A549 (cell line): ENCODE measurements around the gene CSNK1D. TPM values are rescaled to one million over a fixed set of nuclear protein-coding genes. Genes with fewer than 3 reads are reported as not detected.

Source experiments
- ATAC-seq, 2 experiments: fragments of 200-7000 bp in 1 of 2; fragments of >200 bp in 1 of 2; cut with Nextera tagmentation in 1 of 2; cut with Tn5 transposase in 1 of 2; 3 replicates each; pipeline versions ENCODE4 v1.8.0 to v1.9.1; 2018 to 2020; ENCODE audit warnings: mild to moderate bottlenecking in 1 of 2, moderate library complexity in 1 of 2
- CTCF ChIA-PET: fragments of 300-600 bp; sonication (Branson Sonifier 250); formaldehyde crosslinking; extraction: SDS; loops from one replicate; lab custom pipeline; 2021; ENCODE audit warnings: antibody characterized with exemption, inconsistent platforms; lab: Yijun Ruan, JAX
- POLR2A ChIA-PET: fragments of 350-600 bp; formaldehyde crosslinking; extraction: SDS; loops from one replicate; lab custom pipeline; 2021; ENCODE audit warnings: antibody characterized with exemption, inconsistent platforms; lab: Yijun Ruan, JAX
- DNase-seq, 2 experiments: peaks; one replicate each; pipeline versions ENCODE4 v3.0.0 to v3.0.0-alpha.2; 2011 to 2016; ENCODE audit warnings: low read depth in 1 of 2, low spot score in 1 of 2
- FAIRE-seq: peaks from 2 replicates; lab custom pipeline; 2011; peaks lifted over from hg19 to GRCh38; lab: Jason Lieb, UNC
- H3K27ac ChIP-seq, 2 experiments: fragments of >200 bp; sonication (Bioruptor Twin); formaldehyde crosslinking; 3 replicates each; pipeline ENCODE4 v1.5.1; 2016 to 2017
- H3K4me1 ChIP-seq: fragments of >200 bp; sonication (Bioruptor Twin); formaldehyde crosslinking; 3 replicates; pipeline ENCODE4 v1.6.1; 2016
- H3K4me2 ChIP-seq: fragments of >200 bp; sonication (Bioruptor Twin); formaldehyde crosslinking; 3 replicates; pipeline ENCODE4 v1.6.1; 2016
- H3K4me3 ChIP-seq: fragments of >200 bp; sonication (Bioruptor Twin); formaldehyde crosslinking; 3 replicates; pipeline ENCODE4 v1.5.1; 2016
- H3K9me3 ChIP-seq: fragments of >200 bp; sonication (Bioruptor Twin); formaldehyde crosslinking; 3 replicates; pipeline ENCODE4 v1.6.1; 2016
- BHLHE40 ChIP-seq: IDR thresholded peaks from 2 replicates; pipeline ENCODE4 v1.6.1; 2012; ENCODE audit warnings: low read depth, low read length, inconsistent platforms
- CBX8 ChIP-seq: fragments of 200-600 bp; sonication (generic); IDR thresholded peaks from 2 replicates; pipeline ENCODE4 v1.6.1; 2016
- CEBPB ChIP-seq, 2 experiments: fragments of >200 bp in 1 of 2; sonication (Bioruptor Twin) in 1 of 2; formaldehyde crosslinking in 1 of 2; IDR thresholded peaks; 2 replicates each; pipeline ENCODE4 v1.6.1; 2012 to 2016
- CHD4 ChIP-seq: fragments of 200-600 bp; sonication (generic); IDR thresholded peaks from 2 replicates; pipeline ENCODE4 v1.6.1; 2016; ENCODE audit warnings: antibody characterized with exemption, mild to moderate bottlenecking, borderline replicate concordance
- EHF ChIP-seq: fragments of 250-450 bp; sonication (Bioruptor Pico); IDR thresholded peaks from 2 replicates; pipeline ENCODE4 v1.5.0; 2020; ENCODE audit warnings: mild to moderate bottlenecking
- EHMT2 ChIP-seq: fragments of 200-600 bp; sonication (generic); IDR thresholded peaks from 2 replicates; pipeline ENCODE4 v1.6.1; 2016; ENCODE audit warnings: antibody characterized with exemption, low read depth, mild to moderate bottlenecking, moderate library complexity
- EP300 ChIP-seq, 2 experiments: fragments of >200 bp; sonication (Bioruptor Twin); formaldehyde crosslinking; IDR thresholded peaks; 2 replicates in 1 of 2; 3 replicates in 1 of 2; pipeline ENCODE4 v1.6.1; 2016 to 2017
- ESRRA ChIP-seq: fragments of 150-350 bp; IDR thresholded peaks from 2 replicates; pipeline ENCODE4 v1.6.1; 2014; ENCODE audit warnings: mild to moderate bottlenecking, low read length, borderline replicate concordance
- GATA3 ChIP-seq: IDR thresholded peaks from 2 replicates; pipeline ENCODE4 v1.6.1; 2012; ENCODE audit warnings: borderline replicate concordance
- HDAC2 ChIP-seq: fragments of 200-600 bp; sonication (generic); IDR thresholded peaks from 2 replicates; pipeline ENCODE4 v1.6.1; 2016
- HEYL ChIP-seq: fragments of 250-450 bp; sonication (Bioruptor Pico); IDR thresholded peaks from 2 replicates; pipeline ENCODE4 v1.8.0; 2021; ENCODE audit warnings: mild to moderate bottlenecking, moderate library complexity
- HOXA7 ChIP-seq: fragments of 250-450 bp; sonication (Bioruptor Pico); IDR thresholded peaks from 2 replicates; pipeline ENCODE4 v1.5.0; 2020; ENCODE audit warnings: mild to moderate bottlenecking, moderate library complexity
- HOXB13 ChIP-seq: fragments of 250-450 bp; sonication (Bioruptor Pico); IDR thresholded peaks from 2 replicates; pipeline ENCODE4 v1.5.0; 2020; ENCODE audit warnings: low read depth, mild to moderate bottlenecking, moderate library complexity
- HOXB5 ChIP-seq: fragments of 250-450 bp; sonication (Bioruptor Pico); IDR thresholded peaks from 2 replicates; pipeline ENCODE4 v1.5.0; 2020; ENCODE audit warnings: mild to moderate bottlenecking, moderate library complexity
- JUNB ChIP-seq: fragments of >200 bp; sonication (Bioruptor Twin); formaldehyde crosslinking; IDR thresholded peaks from 2 replicates; pipeline ENCODE4 v1.6.1; 2016
- KDM1A ChIP-seq: fragments of 200-600 bp; sonication (generic); IDR thresholded peaks from 2 replicates; pipeline ENCODE4 v1.6.1; 2016; ENCODE audit warnings: low read depth, mild to moderate bottlenecking
- KDM5A ChIP-seq: fragments of 200-600 bp; sonication (generic); IDR thresholded peaks from 2 replicates; pipeline ENCODE4 v1.6.1; 2016; ENCODE audit warnings: antibody characterized with exemption, mild to moderate bottlenecking
- MAFK ChIP-seq: fragments of 450-650 bp; IDR thresholded peaks from 2 replicates; pipeline ENCODE4 v1.6.1; 2014; ENCODE audit not compliant: partially characterized antibody
- MAX ChIP-seq: IDR thresholded peaks from 2 replicates; pipeline ENCODE4 v1.6.1; 2012
- MYC ChIP-seq: IDR thresholded peaks from 2 replicates; pipeline ENCODE4 v1.6.1; 2012; ENCODE audit warnings: mild to moderate bottlenecking, inconsistent platforms, low read length, improper control_type of control experiment, borderline replicate concordance
- NFE2L2 ChIP-seq: fragments of 150-350 bp; conservative IDR thresholded peaks from 2 replicates; pipeline ENCODE4 v1.6.1; 2014; ENCODE audit warnings: low read length
- NPAS2 ChIP-seq: fragments of 250-450 bp; sonication (Bioruptor Pico); IDR thresholded peaks from 2 replicates; pipeline ENCODE4 v1.8.0; 2022; ENCODE audit warnings: mild to moderate bottlenecking, moderate library complexity, borderline replicate concordance
- POLR2A ChIP-seq: IDR thresholded peaks from 2 replicates; pipeline ENCODE4 v1.6.1; 2012; ENCODE audit warnings: mild to moderate bottlenecking, low read length
- POLR2AphosphoS2 ChIP-seq: conservative IDR thresholded peaks from 2 replicates; pipeline ENCODE4 v1.6.1; 2012; ENCODE audit warnings: low read length, improper control_type of control experiment, inconsistent platforms
- RAD21 ChIP-seq, 2 experiments: fragments of >200 bp in 1 of 2; sonication (Bioruptor Twin) in 1 of 2; formaldehyde crosslinking in 1 of 2; IDR thresholded peaks in 1 of 2; conservative IDR thresholded peaks in 1 of 2; 2 replicates in 1 of 2; 3 replicates in 1 of 2; pipeline ENCODE4 v1.6.1; 2012 to 2018; ENCODE audit warnings: inconsistent platforms in 1 of 2
- RARB ChIP-seq: fragments of 250-450 bp; sonication (Bioruptor Pico); IDR thresholded peaks from 2 replicates; pipeline ENCODE4 v1.8.0; 2021; ENCODE audit warnings: mild to moderate bottlenecking, moderate library complexity
- RCOR1 ChIP-seq: fragments of 150-350 bp; IDR thresholded peaks from 2 replicates; pipeline ENCODE4 v1.6.1; 2014; ENCODE audit warnings: antibody characterized with exemption, low read length, low read depth
- RFX5 ChIP-seq: fragments of 450-650 bp; IDR thresholded peaks from 2 replicates; pipeline ENCODE4 v1.7.1; 2014; ENCODE audit warnings: antibody characterized with exemption, mild to moderate bottlenecking, moderate library complexity
- RNF2 ChIP-seq: fragments of 200-600 bp; sonication (generic); IDR thresholded peaks from 2 replicates; pipeline ENCODE4 v1.6.1; 2016; ENCODE audit warnings: low read depth, mild to moderate bottlenecking, antibody characterized with exemption, moderate library complexity, borderline replicate concordance
- SREBF2 ChIP-seq: fragments of 450-650 bp; IDR thresholded peaks from 2 replicates; pipeline ENCODE4 v1.6.1; 2014; ENCODE audit warnings: mild to moderate bottlenecking, moderate library complexity
- USF2 ChIP-seq: fragments of 450-650 bp; IDR thresholded peaks from 2 replicates; pipeline ENCODE4 v1.6.1; 2014; ENCODE audit warnings: antibody characterized with exemption
- ZNF302 ChIP-seq: fragments of 250-450 bp; sonication (Bioruptor Pico); IDR thresholded peaks from 2 replicates; pipeline ENCODE4 v1.9.0; 2021; ENCODE audit warnings: inconsistent platforms, mild to moderate bottlenecking, moderate library complexity
- ZSCAN20 ChIP-seq: fragments of 250-450 bp; sonication (Bioruptor Pico); IDR thresholded peaks from 2 replicates; pipeline ENCODE4 v1.8.0; 2022; ENCODE audit warnings: mild to moderate bottlenecking, moderate library complexity
- WGBS: methylation state at CpG from one replicate; pipeline ENCODE4 v1.1.6; 2017; ENCODE audit errors: missing lambda C conversion rate; 5-methylcytosine and 5-hydroxymethylcytosine counted together
- polyA plus RNA-seq, 4 experiments: library from polyadenylated mRNA; depleted of rRNA in 3 of 4; stranded (reverse); fragments of >200 nt; fragmentation: RNase III in 1 of 4; extraction: RNeasy Plus Mini Kit Qiagen cat#74134 plus additional on column Dnase treatment in 1 of 4; gene quantifications; 2 replicates in 3 of 4; 3 replicates in 1 of 4; pipeline ENCODE4 v1.2.3, GENCODE V29; 2011 to 2017
- TF ChIP-seq, protein P1 (sequence below): fragments of 250-450 bp; sonication (Bioruptor Pico); IDR thresholded peaks from 2 replicates; pipeline ENCODE4 v1.5.0; 2020; ENCODE audit warnings: low read depth, mild to moderate bottlenecking, moderate library complexity
- TF ChIP-seq, protein P2 (sequence below): IDR thresholded peaks from 2 replicates; pipeline ENCODE4 v1.6.1; 2012
- TF ChIP-seq, protein P3 (sequence below): fragments of >200 bp; sonication (Bioruptor Twin); formaldehyde crosslinking; IDR thresholded peaks from 2 replicates; pipeline ENCODE4 v1.6.1; 2016
- TF ChIP-seq, protein P4 (sequence below): fragments of 250-450 bp; sonication (Bioruptor Pico); IDR thresholded peaks from 2 replicates; pipeline ENCODE4 v1.5.0; 2021; ENCODE audit warnings: mild to moderate bottlenecking, moderate library complexity, borderline replicate concordance

CSNK1D gene
- polyA plus RNA-seq, 2 of the 4 experiments (the other 2 are of a cell fraction) = 130 to 163 TPM

GRCh38 chr17:82287868-82288801 lies 14.6 kb upstream of the CSNK1D start:
- Histone ChIP-seq H3K4me3 (peak overlapping the region; percentile 6; the same call in 1 of the 3 replicates), H3K4me1 (peaks cover 40% of the 10 kb centered on the region), H3K9me3 (peaks cover 11% of the 10 kb centered on the region), H3K27ac (peak overlapping the region; percentile 87 to 88), H3K4me2 (peak overlapping the region; percentile 66)
- POLR2A ChIA-PET = interaction anchor here (1.1 to 1.6 kb wide), 3 partner anchors 10 to 43 kb away, joined by 3 to 11 read pairs (median 4); no protein-coding TSS in a partner anchor
- ATAC-seq (peak; percentile 65 to 72), FAIRE-seq (peak; percentile 76), DNase-seq (peak; percentile 85 to 99)
- 17% methylated on average over 19 of the region's 19 CpGs for WGBS
- CTCF ChIA-PET = interaction anchor here (0.8 to 1.6 kb wide), 6 partner anchors 9 to 122 kb away, joined by 3 to 4 read pairs (median 3); no protein-coding TSS in a partner anchor
- TF ChIP-seq POLR2A (no peak), CEBPB (IDR thresholded peaks at IDR 0.05) (no peak), HOXA7 (CRISPR knock-in tag) (no peak), EP300 (IDR thresholded peaks at IDR 0.05) (peak; percentile 47 to 66; a peak in 3 of 5 replicates), JUNB (peak; percentile 76; the same call in 1 of the 2 replicates), SREBF2 (no peak), USF2 (peak; percentile 100), HOXB13 (CRISPR knock-in tag) (peak; percentile 79; the same call in 1 of the 2 replicates), KDM5A (no peak), BHLHE40 (peak; percentile 86), NFE2L2 (no peak; the same call in 1 of the 2 replicates), MYC (peak; percentile 97), RNF2 (no peak), HDAC2 (no peak), RCOR1 (no peak), GATA3 (peak; percentile 56), HOXB5 (CRISPR knock-in tag) (peak; percentile 80; the same call in 1 of the 2 replicates), ZNF302 (CRISPR knock-in tag) (no peak), POLR2AphosphoS2 (0 out of 2 replicates have a peak, but pooled peaks have one; percentile 54), KDM1A (no peak; the same call in 1 of the 2 replicates), CHD4 (no peak), EHF (CRISPR knock-in tag) (0 out of 2 replicates have a peak, but pooled peaks have one; percentile 56), RFX5 (no peak), MAX (peak; percentile 98), ESRRA (peak; percentile 94), EHMT2 (no peak), ZSCAN20 (CRISPR knock-in tag) (peak; percentile 85), RAD21 (conservative IDR thresholded peaks at IDR 0.05 in 1 of 2, IDR thresholded peaks at IDR 0.05 in 1 of 2) (peak in 1 of 2 experiments; percentile 44; a peak in 2 of 5 replicates), RARB (CRISPR knock-in tag) (no peak; the same call in 1 of the 2 replicates), NPAS2 (peak; percentile 100), MAFK (no peak), HEYL (peak; percentile 55; the same call in 1 of the 2 replicates), CBX8 (no peak)
- TF ChIP-seq, protein P1, sequence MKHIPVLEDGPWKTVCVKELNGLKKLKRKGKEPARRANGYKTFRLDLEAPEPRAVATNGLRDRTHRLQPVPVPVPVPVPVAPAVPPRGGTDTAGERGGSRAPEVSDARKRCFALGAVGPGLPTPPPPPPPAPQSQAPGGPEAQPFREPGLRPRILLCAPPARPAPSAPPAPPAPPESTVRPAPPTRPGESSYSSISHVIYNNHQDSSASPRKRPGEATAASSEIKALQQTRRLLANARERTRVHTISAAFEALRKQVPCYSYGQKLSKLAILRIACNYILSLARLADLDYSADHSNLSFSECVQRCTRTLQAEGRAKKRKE (CRISPR knock-in tag) = peak; percentile 89
- TF ChIP-seq, protein P2, sequence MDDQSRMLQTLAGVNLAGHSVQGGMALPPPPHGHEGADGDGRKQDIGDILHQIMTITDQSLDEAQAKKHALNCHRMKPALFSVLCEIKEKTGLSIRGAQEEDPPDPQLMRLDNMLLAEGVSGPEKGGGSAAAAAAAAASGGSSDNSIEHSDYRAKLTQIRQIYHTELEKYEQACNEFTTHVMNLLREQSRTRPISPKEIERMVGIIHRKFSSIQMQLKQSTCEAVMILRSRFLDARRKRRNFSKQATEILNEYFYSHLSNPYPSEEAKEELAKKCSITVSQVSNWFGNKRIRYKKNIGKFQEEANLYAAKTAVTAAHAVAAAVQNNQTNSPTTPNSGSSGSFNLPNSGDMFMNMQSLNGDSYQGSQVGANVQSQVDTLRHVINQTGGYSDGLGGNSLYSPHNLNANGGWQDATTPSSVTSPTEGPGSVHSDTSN = no peak
- TF ChIP-seq, protein P3, sequence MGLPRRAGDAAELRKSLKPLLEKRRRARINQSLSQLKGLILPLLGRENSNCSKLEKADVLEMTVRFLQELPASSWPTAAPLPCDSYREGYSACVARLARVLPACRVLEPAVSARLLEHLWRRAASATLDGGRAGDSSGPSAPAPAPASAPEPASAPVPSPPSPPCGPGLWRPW = no peak
- TF ChIP-seq, protein P4, sequence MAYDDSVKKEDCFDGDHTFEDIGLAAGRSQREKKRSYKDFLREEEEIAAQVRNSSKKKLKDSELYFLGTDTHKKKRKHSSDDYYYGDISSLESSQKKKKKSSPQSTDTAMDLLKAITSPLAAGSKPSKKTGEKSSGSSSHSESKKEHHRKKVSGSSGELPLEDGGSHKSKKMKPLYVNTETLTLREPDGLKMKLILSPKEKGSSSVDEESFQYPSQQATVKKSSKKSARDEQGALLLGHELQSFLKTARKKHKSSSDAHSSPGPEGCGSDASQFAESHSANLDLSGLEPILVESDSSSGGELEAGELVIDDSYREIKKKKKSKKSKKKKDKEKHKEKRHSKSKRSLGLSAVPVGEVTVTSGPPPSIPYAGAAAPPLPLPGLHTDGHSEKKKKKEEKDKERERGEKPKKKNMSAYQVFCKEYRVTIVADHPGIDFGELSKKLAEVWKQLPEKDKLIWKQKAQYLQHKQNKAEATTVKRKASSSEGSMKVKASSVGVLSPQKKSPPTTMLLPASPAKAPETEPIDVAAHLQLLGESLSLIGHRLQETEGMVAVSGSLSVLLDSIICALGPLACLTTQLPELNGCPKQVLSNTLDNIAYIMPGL (CRISPR knock-in tag) = no peak
